Activated CD8-positive, alpha-beta memory T cell treated with anti-CD3 and anti-CD28 coated beads, Interleukin-2, amount 50 U/mL, for 24 hours (primary cell): ENCODE results near the gene CCDC40.
"Not testable (repeated sequence)": the region's sequence is repeated elsewhere in the genome, so short reads cannot be mapped to it uniquely, and the experiment has no call there.

Experiments used
- DNase-seq: peaks from one replicate; pipeline ENCODE4 v3.0.0-alpha.2; 2020; ENCODE audit errors: extremely low read depth

Gene CCDC40

GRCh38 chr17:80035937-80036714 lies at the start of gene CCDC40:
Gene CCDC40, plus strand, starts transcription at chr17:80036642. Its CDS starts 21 bp downstream, at chr17:80036663.
- DNase-seq, result peak; percentile 31

- DNase-seq, result no peak
Measured at GRCh38 chr17:79987187-79987934, 49.1 kb upstream of the CCDC40 start.

DNA sequence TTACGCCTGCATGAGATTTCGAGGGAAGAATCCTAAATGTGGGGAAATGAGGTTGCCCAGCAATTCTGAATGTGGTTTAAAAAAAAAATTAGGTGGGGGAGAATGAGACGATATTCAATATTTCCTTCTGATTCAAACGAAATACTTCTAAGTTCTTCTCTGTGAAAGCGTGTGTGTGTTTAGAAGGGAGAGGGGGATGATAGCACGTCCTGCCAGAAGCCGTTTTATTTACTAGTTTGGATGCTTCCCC lies 48.6 kb upstream of the CCDC40 start:
- no peak for DNase-seq

DNA sequence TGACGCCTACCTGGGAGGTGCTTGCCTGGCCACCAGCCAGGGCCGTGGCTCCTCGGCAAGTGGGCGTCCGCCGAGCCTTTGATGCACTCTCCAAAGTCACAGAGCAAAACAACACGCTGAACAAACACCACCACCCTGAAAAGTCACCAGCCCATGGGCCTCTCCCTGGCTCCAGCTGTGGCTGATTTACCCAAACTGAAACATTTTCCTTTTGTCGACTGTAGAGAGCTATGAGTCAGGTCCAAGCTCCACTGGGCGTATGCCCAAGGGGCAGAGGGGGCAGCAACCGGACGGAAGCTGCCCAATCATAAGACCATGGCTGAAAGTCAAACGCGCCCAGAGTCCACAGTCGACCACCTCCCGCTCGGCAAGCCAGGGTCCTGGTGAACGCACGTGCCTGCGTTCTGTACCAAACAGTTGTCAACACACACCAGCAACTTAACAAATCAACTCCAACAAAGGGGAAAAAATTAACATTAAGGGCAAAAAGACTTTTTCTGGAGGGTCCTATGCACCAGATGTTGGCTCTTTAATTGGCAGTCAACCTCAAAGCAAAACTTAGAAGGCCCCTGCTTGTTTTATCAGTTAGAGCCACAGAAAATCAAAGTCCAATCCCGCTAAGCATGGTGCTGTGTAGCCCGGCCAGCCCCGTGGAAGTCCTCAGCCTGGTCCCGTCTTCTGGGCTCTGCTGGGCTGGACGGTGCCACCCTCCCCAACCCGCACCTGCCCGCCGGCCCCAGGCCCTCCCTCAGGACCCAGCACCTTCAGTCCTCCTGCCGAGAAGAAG lies 48.1 kb upstream of the CCDC40 start:
- no peak for DNase-seq

DNA sequence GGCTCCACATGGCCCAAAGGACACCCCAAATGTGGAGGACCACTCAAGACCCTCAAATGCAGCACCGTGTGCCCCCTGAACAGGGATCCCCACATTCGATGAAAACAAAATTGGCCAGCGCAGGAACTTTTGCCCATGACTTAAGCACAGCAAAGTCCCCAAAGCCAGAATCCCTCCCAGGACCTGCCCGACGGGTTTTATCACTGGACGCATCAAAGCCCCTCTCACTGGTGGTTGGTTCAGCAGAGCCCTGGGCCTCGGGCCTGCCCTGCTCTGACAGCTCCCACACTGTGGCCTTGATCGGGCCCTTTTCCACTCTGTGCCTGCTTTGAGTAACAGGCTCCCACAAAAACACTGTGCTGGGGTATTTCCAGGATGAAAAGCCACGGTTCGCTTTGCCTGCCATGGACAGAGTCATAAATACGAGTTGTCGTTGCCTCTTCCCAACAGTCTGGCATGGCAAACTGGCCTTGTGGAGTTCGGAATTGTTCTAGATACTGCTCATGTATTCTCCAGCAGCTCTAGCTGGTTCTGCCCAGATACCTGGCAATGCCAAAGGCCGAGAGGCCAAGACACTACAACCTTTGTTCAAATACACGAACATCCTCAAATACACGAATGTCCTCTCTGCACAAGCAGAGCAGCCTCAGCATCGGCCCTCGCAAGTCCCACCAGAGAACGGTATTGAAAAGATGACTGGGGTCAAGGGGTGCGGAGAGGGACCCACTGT lies 47.2 kb upstream of the CCDC40 start:
- no peak for DNase-seq

DNA sequence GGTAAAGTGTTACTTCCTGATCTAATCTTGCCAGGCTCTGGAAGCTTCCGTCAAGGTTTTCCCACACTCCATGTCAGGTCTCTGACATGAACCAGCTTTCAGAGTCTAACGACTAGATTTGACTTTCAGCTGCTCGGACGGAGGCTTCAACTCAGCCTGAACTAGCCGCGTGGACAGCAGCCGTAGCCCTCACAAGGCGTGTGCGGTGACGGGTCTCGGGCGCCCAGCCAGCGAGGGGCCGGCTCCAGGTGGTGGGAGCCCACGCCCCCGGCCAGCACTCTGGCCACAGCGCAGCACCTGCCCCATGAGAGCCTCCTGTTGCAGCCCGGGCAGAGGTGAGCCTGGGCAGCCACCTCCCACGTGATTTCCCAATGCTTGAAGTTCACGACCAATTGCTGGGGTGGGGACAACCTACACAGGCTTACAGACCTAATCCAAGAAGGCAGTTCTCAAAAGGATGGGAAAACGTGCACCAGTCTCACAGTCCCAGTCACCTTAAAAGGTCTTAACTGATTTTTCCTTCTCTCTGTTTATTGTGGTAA lies 46.3 kb upstream of the CCDC40 start:
- no peak for DNase-seq

- DNase-seq, result no peak
Measured at GRCh38 chr17:79990704-79991103, 45.7 kb upstream of the CCDC40 start.

- peak; percentile 44 for DNase-seq
Measured at GRCh38 chr17:79991140-79991923, 45.1 kb upstream of the CCDC40 start.

- DNase-seq, result no peak
Measured at GRCh38 chr17:79991924-79992648, 44.4 kb upstream of the CCDC40 start.

DNA sequence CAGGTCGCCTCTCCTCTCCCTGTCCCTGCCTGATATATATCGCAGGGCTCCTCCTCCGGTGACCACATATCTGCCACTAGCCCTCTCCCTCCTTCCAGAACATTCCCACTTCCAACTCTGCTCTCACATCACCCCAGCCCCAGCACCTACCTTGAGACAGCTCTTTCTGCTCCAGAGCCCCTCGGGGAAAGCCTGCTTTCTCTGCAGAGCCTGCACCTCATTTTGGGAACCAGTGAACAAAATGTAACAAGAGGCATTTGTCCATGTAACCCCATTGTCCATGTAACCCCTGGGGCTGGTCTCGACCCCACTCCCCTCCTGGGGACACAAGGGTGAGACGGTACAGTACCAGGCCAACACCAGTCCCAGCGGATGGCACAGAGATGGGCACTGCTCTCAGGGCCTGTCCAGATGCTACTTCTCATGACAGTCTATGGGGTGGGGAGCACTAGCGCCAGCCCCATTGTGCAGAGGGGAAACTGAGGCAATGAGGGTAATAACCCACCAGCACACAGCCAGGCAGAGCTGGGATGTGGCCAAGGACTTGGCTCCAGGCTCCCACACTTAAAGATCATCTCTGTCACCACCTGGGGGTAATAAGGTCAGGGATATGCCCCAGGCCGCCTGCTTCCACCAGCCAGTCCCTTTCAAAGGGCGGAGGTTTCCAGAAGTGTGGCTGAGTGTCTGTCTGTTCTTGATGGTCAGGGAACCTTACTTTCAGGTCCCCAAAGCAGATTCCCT lies 43.6 kb upstream of the CCDC40 start:
- DNase-seq, result no peak

- no peak for DNase-seq
Measured at GRCh38 chr17:79993390-79994227, 42.8 kb upstream of the CCDC40 start.

- not testable (repeated sequence) for DNase-seq
Measured at GRCh38 chr17:79994228-79994569, 42.2 kb upstream of the CCDC40 start.

GRCh38 chr17:79994602-79995001 lies 41.8 kb upstream of the CCDC40 start:
- DNase-seq, result no peak

- no peak for DNase-seq
Measured at GRCh38 chr17:79995696-79996095, 40.7 kb upstream of the CCDC40 start.

GRCh38 chr17:79996291-79996690 lies 40.2 kb upstream of the CCDC40 start:
- DNase-seq, result no peak

GRCh38 chr17:79997011-79997660 lies 39.3 kb upstream of the CCDC40 start:
- DNase-seq, result peak; percentile 34

GRCh38 chr17:80000136-80000535 lies 36.3 kb upstream of the CCDC40 start:
- no peak for DNase-seq
